Left ventricle myocardium inferior (tissue), 1 donor: Measurements from ENCODE around the gene FAM186B. TPM values are rescaled to one million over a fixed set of nuclear protein-coding genes. Genes with fewer than 3 reads are reported as not detected.
A peak's percentile ranks its signal among the peaks of the same experiment; 100 is the strongest.

Experiments
- DNase-seq: peaks from one replicate; pipeline ENCODE4 v3.0.0-alpha.2; 2020
- H3K27ac ChIP-seq: fragments of 200-600 bp; replicated peaks from 2 replicates; pipeline ENCODE4 v1.8.0; 2021
- H3K27me3 ChIP-seq: fragments of 200-600 bp; 2 replicates; pipeline ENCODE4 v1.8.0; 2021; ENCODE audit warnings: low read depth
- H3K36me3 ChIP-seq: fragments of 200-600 bp; 2 replicates; pipeline ENCODE4 v1.8.0; 2021
- H3K4me1 ChIP-seq: fragments of 200-600 bp; 2 replicates; pipeline ENCODE4 v1.8.0; 2021
- H3K4me3 ChIP-seq: fragments of 200-600 bp; 2 replicates; pipeline ENCODE4 v1.8.0; 2021; ENCODE audit warnings: mild to moderate bottlenecking, moderate library complexity
- H3K9me3 ChIP-seq: fragments of 200-600 bp; replicated peaks from 2 replicates; pipeline ENCODE4 v1.8.0; 2021
- intact Hi-C: fragments of 100-400 bp; cut with micrococcal nuclease; formaldehyde crosslinking; loops from one replicate; pipeline ENCODE4 v1.11.0; 2022
- total RNA-seq: library from RNA; stranded (reverse); fragmentation: NEBNext Ultra II Directional; extraction: Animal tissue kit (Norgen Biotek cat#: 25700); gene quantifications from one replicate; pipeline ENCODE4 v1.2.1, GENCODE V29; 2021
- TF ChIP-seq, protein P1 (sequence below): fragments of 200-600 bp; IDR thresholded peaks from 2 replicates; pipeline ENCODE4 v1.8.0; 2021; ENCODE audit warnings: antibody characterized with exemption, mild to moderate bottlenecking, borderline replicate concordance
- donor health status: DM: no; HTN: yes; CAD: no; lungs with severe emphysema.

Gene FAM186B
- total RNA-seq, 1 donor from 2014 or later = 0.33 TPM

- H3K27me3 ChIP-seq = peaks cover 66% of the 10 kb centered on the region
- no peaks in the 10 kb centered on the region for H3K9me3 ChIP-seq
- intact Hi-C loops = no loop called here
- H3K4me3 ChIP-seq = peak within 1 kb of the TSS; percentile 72
- TF ChIP-seq, protein P1, sequence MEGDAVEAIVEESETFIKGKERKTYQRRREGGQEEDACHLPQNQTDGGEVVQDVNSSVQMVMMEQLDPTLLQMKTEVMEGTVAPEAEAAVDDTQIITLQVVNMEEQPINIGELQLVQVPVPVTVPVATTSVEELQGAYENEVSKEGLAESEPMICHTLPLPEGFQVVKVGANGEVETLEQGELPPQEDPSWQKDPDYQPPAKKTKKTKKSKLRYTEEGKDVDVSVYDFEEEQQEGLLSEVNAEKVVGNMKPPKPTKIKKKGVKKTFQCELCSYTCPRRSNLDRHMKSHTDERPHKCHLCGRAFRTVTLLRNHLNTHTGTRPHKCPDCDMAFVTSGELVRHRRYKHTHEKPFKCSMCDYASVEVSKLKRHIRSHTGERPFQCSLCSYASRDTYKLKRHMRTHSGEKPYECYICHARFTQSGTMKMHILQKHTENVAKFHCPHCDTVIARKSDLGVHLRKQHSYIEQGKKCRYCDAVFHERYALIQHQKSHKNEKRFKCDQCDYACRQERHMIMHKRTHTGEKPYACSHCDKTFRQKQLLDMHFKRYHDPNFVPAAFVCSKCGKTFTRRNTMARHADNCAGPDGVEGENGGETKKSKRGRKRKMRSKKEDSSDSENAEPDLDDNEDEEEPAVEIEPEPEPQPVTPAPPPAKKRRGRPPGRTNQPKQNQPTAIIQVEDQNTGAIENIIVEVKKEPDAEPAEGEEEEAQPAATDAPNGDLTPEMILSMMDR = no peak
- H3K4me1 ChIP-seq = peaks cover 21% of the 10 kb centered on the region
- H3K36me3 ChIP-seq = no peaks in the 10 kb centered on the region
- DNase-seq = peak; percentile 83
- H3K27ac ChIP-seq = no peak within 1 kb of the TSS
Measured at GRCh38 chr12:49538510-49539403, 66.7 kb downstream of the FAM186B start, which contains the start of gene KCNH3. Gene KCNH3, plus strand, starts transcription at chr12:49539030. Its CDS starts 387 bp downstream, at chr12:49539417.

GRCh38 chr12:49537752-49538509 lies 67.5 kb downstream of the FAM186B start:
- DNase-seq = no peak
- intact Hi-C loops = no loop called here
- no peaks in the 10 kb centered on the region for H3K36me3 ChIP-seq
- peaks cover 21% of the 10 kb centered on the region for H3K4me1 ChIP-seq
- no peak overlapping the region for H3K27ac ChIP-seq
- H3K9me3 ChIP-seq = no peaks in the 10 kb centered on the region
- H3K4me3 ChIP-seq = peak overlapping the region; percentile 72
- peaks cover 58% of the 10 kb centered on the region for H3K27me3 ChIP-seq
- TF ChIP-seq, protein P1 = no peak

Other genes starting within 250 kb of the FAM186B start
- gene SPATS2, start 238.2 kb downstream of the FAM186B start, total RNA-seq = 5.9 TPM
- 0.41 TPM for gene KCNH3, start 66.6 kb downstream of the FAM186B start, total RNA-seq
- 97.9 TPM for gene MCRS1, start 37.5 kb downstream of the FAM186B start, total RNA-seq
- gene PRPF40B, start 17.9 kb upstream of the FAM186B start, total RNA-seq = 22.0 TPM
- 10.4 TPM for gene FMNL3, start 101.8 kb upstream of the FAM186B start, total RNA-seq
- 215 TPM for gene TMBIM6, start 135.9 kb upstream of the FAM186B start, total RNA-seq
- gene NCKAP5L, start 222.8 kb upstream of the FAM186B start, total RNA-seq = 25.5 TPM
- 2.9 TPM for gene BCDIN3D, start 237.5 kb upstream of the FAM186B start, total RNA-seq